Thyroid gland (tissue), 4 donors: Measurements from ENCODE around the gene AMN. TPM values are rescaled to one million over a fixed set of nuclear protein-coding genes. Genes with fewer than 3 reads are reported as not detected.

Experiments
- DNase-seq, 2 donors: peaks; one replicate each; pipeline ENCODE4 v3.0.0-alpha.2; 2019
- H3K27ac ChIP-seq, 3 donors: fragments of 200-600 bp; sonication (generic); 1 replicate in 2 of 3; 2 replicates in 1 of 3; pipeline ENCODE4 v1.5.1; 2016 to 2019; ENCODE audit warnings: mild to moderate bottlenecking in 1 of 3, moderate library complexity in 1 of 3
- H3K27me3 ChIP-seq: fragments of 200-600 bp; sonication (generic); one replicate; pipeline ENCODE4 v1.5.1; 2019
- H3K36me3 ChIP-seq, 2 donors: fragments of 200-600 bp; sonication (generic); one replicate each; pipeline ENCODE4 v1.5.1; 2016 to 2019
- H3K4me1 ChIP-seq, 2 donors: fragments of 200-600 bp; sonication (generic); one replicate each; pipeline ENCODE4 v1.5.1; 2017 to 2019
- H3K4me3 ChIP-seq, 3 donors: fragments of 200-600 bp; sonication (generic); replicated peaks in 1 of 3; 1 replicate in 2 of 3; 2 replicates in 1 of 3; pipeline ENCODE4 v1.5.1; 2016; ENCODE audit warnings: mild to moderate bottlenecking in 1 of 3
- H3K9me3 ChIP-seq: fragments of 200-600 bp; sonication (generic); one replicate; pipeline ENCODE4 v1.5.1; 2017
- CTCF ChIP-seq, 6 experiments: fragments of 200-600 bp in 3 of 6; fragments of 450-650 bp in 3 of 6; sonication (generic) in 3 of 6; IDR thresholded peaks; one replicate each; pipeline ENCODE4 v1.5.1; 2016 to 2019; ENCODE audit warnings: antibody characterized with exemption in 6 of 6, mild to moderate bottlenecking in 2 of 6, inconsistent platforms in 1 of 6, moderate library complexity in 1 of 6
- POLR2A ChIP-seq, 2 donors: fragments of 450-650 bp; IDR thresholded peaks; one replicate each; pipeline ENCODE4 v1.6.1; 2017; ENCODE audit warnings: antibody characterized with exemption in 2 of 2, mild to moderate bottlenecking in 2 of 2, moderate library complexity in 1 of 2
- WGBS, 2 donors: methylation state at CpG; one replicate each; pipeline ENCODE4 v1.1.5; 2017; 5-methylcytosine and 5-hydroxymethylcytosine counted together
- intact Hi-C: fragments of 100-400 bp; cut with DNase I; formaldehyde crosslinking; loops from one replicate; pipeline ENCODE4 v1.15.1; 2023
- total RNA-seq, 4 donors: library from RNA; depleted of rRNA; stranded (reverse); fragments of >200 nt; gene quantifications; one replicate each; pipeline ENCODE4 v1.2.3, GENCODE V29; 2016

AMN gene
- total RNA-seq, 4 donors from 2014 or later = 1.3 to 18.8 (median 3.3) TPM

DNA sequence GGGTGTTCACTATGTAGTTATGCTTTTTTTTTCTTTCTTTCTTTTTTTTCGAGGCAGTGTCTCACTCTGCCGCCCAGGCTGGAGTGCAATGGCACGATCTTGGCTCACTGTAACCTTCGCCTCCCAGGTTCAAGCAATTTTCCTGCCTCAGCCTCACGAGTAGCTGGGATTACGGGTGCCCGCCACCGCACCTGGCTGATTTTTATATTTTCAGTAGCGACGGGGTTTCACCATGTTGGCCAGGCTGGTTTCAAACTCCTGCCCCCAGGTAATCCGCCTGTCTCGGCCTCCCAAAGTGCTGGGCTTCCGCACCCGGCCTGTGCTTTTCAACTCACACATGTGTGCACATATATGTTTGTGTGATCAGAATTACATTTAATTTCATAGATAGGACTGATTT, 38.9 kb upstream of the AMN start:
- no peak overlapping the region for H3K27ac ChIP-seq
- peaks cover 0 to 6% of the 10 kb centered on the region in 2 donors for H3K36me3 ChIP-seq
- WGBS, 2 donors = 95 to 97% methylated on average over 14 of the region's 14 CpGs
- no peak overlapping the region for H3K4me3 ChIP-seq
- peaks cover 12 to 13% of the 10 kb centered on the region in 2 donors for H3K4me1 ChIP-seq
- intact Hi-C loops = no loop called here
- no peak for DNase-seq
- H3K9me3 ChIP-seq = no peaks in the 10 kb centered on the region
- H3K27me3 ChIP-seq = no peaks in the 10 kb centered on the region
- no peak for TF ChIP-seq POLR2A (IDR thresholded peaks at IDR 0.05)
- no peak for TF ChIP-seq CTCF (IDR thresholded peaks at IDR 0.05)

GRCh38 chr14:102885737-102886447, 36.6 kb upstream of the AMN start:
- peaks cover 0 to 6% of the 10 kb centered on the region in 2 donors for H3K36me3 ChIP-seq
- WGBS, 2 donors = 95 to 97% methylated on average over 21 to 22 of the region's 22 CpGs
- no peak overlapping the region for H3K27ac ChIP-seq
- no peaks in the 10 kb centered on the region for H3K4me1 ChIP-seq
- TF ChIP-seq CTCF (IDR thresholded peaks at IDR 0.05) = no peak
- intact Hi-C loops = no loop called here
- DNase-seq = no peak
- no peaks in the 10 kb centered on the region for H3K27me3 ChIP-seq
- H3K4me3 ChIP-seq = no peak overlapping the region
- H3K9me3 ChIP-seq = no peaks in the 10 kb centered on the region

DNA sequence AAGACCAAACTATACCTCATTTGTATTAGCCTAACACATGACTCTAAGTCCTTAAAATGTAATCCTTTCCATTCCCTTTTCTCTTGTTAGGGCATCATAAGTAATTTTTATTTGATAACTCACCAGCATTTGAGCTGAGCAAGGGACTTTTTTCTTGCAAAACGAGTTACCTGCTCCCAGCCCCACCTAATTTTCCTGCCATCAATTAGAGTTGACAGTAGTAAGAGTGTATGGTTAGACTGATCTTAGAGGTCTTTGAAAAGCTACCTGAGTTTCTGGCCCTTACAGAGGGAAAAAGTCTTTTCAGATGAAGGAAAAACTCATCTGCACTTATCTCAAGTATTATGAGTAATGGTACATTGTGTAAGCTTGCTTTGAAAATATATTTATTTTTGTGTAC, 33.7 kb upstream of the AMN start:
- intact Hi-C loops = no loop called here
- no peak for DNase-seq
- WGBS, 2 donors = 71 to 81% methylated on average over 1 of the region's 1 CpG
- Histone ChIP-seq H3K9me3 (no peaks in the 10 kb centered on the region), H3K4me1 (no peaks in the 10 kb centered on the region), H3K36me3 (peaks cover 0 to 6% of the 10 kb centered on the region in 2 donors), H3K27ac (no peak overlapping the region), H3K27me3 (no peaks in the 10 kb centered on the region), H3K4me3 (no peak overlapping the region)
- TF ChIP-seq POLR2A (IDR thresholded peaks at IDR 0.05) (no peak), CTCF (IDR thresholded peaks at IDR 0.05) (no peak)

- Histone ChIP-seq H3K4me3 (no peak overlapping the region), H3K27me3 (no peaks in the 10 kb centered on the region), H3K27ac (no peak overlapping the region), H3K4me1 (no peaks in the 10 kb centered on the region), H3K36me3 (peaks cover 0 to 6% of the 10 kb centered on the region in 2 donors), H3K9me3 (no peaks in the 10 kb centered on the region)
- TF ChIP-seq POLR2A (IDR thresholded peaks at IDR 0.05) (no peak), CTCF (IDR thresholded peaks at IDR 0.05) (no peak)
- WGBS, 2 donors = 88 to 96% methylated on average over 7 of the region's 7 CpGs
- intact Hi-C loops = no loop called here
- no peak for DNase-seq
Observed at GRCh38 chr14:102889615-102890014, 32.8 kb upstream of the AMN start.

DNA sequence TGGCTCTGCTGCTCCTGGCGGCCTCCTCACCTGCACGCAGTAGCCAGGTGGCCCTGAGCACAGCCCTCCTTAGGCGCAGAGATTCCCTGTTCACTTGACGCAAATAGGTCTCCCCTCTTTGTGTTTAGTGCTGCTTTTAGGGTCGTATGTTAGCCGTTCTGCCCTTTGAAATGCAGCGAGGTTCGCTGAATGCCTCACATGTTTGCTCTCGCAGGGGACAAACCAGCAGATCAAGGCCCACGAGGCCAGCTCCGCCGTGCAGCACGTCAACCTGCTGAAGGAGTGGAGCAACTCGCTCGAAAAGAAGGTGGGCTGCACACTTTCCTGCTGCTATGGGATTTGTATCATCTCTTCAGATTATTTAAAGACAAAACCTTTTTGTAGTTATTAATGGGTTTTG, 31.4 kb upstream of the AMN start:
- H3K27me3 ChIP-seq = no peaks in the 10 kb centered on the region
- intact Hi-C loops = no loop called here
- H3K4me1 ChIP-seq = no peaks in the 10 kb centered on the region
- TF ChIP-seq POLR2A (IDR thresholded peaks at IDR 0.05) = no peak
- no peak for TF ChIP-seq CTCF (IDR thresholded peaks at IDR 0.05)
- WGBS, 2 donors = 88 to 93% methylated on average over 14 to 15 of the region's 15 CpGs
- no peaks in the 10 kb centered on the region for H3K9me3 ChIP-seq
- peaks cover 0 to 5% of the 10 kb centered on the region in 2 donors for H3K36me3 ChIP-seq
- no peak for DNase-seq
- no peak overlapping the region for H3K4me3 ChIP-seq
- H3K27ac ChIP-seq = no peak overlapping the region
